CD4-positive, alpha-beta T cell treated with Interferon gamma for 1 hour (primary cell): ENCODE data around the gene IGLON5.
A peak's percentile ranks its signal among the peaks of the same experiment; 100 is the strongest.

Source experiments
- DNase-seq: peaks from one replicate; pipeline ENCODE4 v3.0.0-alpha.2; 2020

Gene IGLON5

DNA sequence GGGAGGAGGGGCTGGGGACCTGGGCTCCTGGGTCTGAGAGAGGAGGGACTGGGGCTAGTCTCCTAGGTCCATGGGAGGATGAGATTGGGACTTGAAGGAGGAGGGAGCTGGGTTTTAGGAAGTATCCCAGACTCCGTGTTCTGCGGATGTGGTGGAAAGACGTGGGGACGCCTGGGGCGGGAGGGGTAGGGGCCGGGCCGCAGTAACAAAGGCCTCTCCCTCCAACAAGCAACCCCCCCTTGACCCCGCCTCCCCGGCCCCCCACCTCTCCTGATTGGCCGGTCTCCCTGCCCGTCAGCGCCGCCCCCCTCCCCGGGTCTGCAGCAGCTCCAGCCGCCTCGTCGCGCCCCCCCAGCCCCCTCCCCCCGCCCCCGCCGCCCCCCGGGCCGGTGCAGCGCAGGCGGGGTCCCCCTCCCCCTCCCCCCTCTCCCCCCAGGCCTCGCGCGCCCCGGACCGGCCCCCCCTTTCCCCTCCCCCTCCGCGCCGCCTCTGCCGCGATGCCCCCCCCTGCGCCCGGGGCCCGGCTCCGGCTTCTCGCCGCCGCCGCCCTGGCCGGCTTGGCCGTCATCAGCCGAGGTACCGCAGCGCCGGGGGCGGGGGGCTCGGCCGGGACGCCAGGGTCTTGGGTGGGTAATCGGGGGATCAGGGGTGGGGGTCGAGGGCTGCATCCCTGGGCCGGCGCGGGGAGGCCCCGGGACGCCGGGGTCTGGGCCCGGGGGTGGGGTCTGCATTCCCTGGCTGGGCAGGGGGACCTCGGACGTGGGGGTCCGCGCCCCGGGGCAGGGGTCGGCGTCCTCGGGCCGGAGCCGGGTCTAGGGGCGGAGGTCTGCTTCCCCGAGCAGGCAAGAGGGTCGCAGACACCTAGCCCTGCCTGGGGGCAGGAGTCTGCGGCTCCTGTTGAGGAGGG is at the start of gene IGLON5:
IGLON5 (plus strand) TSS at position 294 of the 907 bp plus-strand sequence; CDS start at position 498, 204 bp downstream.
- DNase-seq = no peak

DNA sequence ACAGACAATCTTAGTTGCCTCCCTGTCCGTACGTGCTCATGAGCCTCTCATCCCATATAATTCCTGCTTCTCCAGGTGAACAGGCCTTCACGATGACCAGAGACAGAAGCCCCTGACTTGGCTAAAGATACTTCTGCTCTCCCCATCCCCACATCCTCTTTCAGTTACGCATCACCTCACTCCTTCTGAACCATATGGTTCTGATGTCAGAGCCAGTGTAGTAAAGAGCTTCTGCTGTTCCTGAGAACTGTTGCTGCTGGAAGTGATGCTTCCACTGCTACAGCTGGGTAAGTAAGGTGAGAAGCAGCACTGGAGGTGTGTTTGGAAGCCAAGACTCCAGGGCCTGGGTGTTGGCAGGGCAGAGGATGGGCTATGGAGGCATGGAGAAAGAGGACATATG is 47.6 kb upstream of the IGLON5 start:
- no peak for DNase-seq

DNA sequence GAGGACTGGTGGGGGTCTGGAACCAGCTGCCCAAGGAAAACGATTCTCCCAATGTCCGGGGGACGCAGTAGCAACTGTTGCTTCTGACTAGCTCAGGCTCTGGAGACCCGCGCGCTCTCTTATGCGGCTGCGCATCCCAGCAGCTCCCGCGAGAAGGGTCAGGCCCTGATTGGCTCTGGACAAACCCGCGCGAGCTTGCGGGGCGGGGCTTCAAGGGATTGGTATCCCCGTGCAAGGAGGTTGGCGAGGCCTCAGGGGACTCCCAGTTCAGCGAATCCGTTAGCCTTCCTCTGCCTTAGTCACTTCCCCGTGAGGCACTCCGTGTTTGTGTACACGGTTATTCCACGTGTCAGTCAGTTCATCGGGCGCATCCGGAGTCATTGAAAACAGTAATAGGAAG is 40.4 kb upstream of the IGLON5 start:
- DNase-seq = peak; percentile 21

DNA sequence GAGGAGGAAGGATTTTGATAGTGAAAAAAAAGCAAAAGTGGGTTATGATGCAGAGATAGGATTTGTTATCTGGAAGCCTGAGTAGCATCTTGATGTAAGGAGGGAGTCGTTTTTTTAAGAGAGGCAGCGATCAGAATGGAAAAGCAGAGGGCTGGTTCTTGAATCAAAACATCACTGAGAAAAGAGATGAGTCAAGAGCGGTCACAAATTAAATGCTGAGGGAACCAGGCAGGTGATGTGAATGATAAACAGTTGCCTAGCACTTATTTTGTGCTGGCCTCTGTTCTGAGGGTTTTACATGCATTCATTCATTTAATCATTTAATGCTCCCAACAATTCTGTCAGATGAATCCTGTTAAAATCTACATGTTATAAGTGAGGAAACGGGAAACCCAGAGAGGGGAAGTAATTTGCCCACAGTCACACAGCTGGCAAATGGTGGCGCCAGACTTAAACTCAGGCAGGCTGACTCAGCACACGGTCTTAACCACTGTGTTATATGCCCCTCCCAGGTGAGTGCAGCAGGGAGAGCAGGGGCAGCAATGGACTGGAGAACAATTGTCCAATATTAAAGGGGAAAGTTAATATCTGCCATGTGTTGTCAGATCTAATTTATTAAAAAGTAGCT is 39.1 kb upstream of the IGLON5 start:
- DNase-seq = peak; percentile 4

DNA sequence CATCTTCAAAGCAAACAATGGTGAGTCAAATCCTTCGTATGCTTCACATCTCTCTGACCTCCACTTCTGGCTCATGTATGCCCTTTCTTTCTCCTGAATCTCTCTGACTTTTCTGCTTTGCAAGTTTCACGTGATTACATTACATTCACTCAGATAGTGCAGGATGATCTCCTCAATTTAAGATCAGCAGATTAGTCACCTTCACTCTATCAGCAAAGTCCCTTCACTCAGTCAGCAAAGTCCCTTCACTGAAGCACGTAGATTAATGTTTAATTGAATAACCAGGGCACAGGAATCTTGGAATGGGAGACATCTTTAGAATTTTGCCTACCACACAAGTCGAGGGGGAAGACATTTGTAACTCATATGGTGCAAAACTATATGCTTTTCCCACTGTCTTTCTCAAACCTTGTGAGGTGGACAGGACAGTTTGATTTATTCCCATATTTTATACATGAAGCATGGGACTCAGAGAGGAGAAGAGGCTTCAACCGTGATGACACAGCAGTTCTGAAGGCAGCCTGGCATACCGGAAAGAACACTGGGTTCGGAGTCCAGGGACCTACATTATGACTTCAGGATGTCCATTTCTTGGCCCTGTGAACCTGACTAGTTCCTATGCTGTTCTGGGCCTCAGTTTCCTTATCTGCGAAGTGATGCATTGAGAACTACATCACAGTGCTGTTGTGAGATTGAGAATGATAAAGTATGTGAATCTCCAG is 37.2 kb upstream of the IGLON5 start:
- DNase-seq = no peak

DNA sequence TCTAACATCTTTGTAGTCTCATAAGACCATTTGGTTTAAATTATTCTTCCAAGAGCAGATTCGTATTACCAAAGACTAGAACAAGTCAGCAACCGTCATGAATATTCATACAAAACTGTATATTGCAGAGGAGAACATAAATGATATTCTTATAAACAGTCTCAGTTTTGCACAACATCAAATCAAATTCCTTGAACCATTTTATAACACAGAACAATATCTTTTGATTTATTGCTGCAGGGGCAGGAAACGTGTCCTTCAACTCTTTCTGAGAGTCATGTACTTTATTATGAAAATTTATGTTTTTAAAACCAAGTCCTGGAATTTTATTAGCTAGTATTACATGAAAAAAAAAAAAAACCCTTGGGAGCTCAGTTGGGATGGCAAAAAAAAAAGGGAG is 34.3 kb upstream of the IGLON5 start:
- no peak for DNase-seq

DNA sequence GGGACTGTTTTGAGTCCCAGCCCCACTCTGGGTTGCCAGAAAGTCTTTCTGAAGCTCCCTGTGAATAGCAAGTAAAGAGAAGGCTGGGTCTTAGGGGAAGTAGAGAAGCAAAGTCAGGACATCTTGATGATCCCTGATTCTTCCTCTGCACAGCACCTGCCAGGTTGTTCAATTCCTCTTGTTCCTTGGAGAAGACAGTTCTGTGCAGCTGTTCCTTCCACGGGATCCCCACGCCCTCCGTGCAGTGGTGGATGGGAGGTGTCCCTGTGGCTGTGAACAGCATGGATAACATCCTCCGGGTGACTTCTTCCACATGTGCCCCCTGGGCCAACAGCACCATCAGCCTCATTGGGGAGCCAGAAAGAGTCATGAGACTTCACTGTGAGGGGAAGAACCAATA is 29.1 kb upstream of the IGLON5 start:
- DNase-seq = no peak

DNA sequence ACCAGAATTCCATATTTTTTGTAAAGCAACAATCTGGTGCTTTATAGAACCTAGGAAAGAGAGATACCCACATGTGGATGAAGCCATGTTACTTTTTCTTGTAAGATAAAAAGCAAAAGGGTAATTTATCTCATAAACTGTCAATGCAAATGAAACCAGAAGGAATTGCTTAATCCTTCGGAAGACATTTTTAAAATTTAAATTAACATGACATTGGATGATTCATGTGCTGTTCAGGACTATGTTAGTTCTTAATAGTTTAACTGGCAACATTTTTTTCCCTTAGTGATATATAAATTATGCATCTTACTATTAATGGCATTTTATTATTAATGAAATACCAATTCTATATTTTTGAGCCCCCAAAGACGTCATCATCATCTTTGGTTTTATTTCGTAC is 25.8 kb upstream of the IGLON5 start:
- no peak for DNase-seq

DNA sequence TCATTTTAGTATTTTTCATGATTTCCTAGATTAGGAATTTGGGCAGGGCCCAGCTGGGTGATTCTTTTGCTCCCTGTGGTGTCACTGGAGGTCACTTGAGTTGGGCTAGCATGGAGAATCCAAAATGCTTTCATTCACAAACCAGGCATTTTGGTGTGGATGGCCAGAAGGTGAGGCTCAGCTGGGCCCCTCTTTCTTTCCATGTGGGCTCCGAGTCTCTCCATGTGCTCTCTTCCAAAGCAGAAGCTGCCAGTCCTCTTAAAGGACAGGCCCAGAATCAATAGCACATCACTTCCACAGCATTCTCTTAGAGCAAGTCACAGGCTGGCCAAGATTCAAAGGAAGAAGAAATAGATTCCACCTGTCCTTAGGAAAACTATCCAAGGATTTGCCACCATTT is 21.8 kb upstream of the IGLON5 start:
- no peak for DNase-seq

DNA sequence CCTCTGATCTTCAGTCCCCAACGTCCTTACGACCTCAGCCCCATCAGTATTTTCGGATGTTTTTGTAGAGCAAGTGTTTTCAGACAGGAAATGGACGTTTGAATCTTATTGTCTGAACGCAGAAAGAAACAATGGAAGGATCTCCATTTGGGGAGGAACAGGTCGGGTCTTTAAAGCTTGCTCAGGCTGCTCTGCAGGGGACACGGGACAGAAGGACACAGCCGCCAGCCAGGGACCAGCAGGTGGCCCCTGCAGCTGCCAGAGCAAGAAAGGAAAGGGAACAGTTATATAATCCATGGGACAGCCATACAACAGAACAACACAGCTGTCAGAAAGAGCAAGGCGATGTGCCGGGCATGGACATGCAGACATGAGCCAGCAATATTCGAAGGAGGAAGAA is 18.5 kb upstream of the IGLON5 start:
- no peak for DNase-seq

DNA sequence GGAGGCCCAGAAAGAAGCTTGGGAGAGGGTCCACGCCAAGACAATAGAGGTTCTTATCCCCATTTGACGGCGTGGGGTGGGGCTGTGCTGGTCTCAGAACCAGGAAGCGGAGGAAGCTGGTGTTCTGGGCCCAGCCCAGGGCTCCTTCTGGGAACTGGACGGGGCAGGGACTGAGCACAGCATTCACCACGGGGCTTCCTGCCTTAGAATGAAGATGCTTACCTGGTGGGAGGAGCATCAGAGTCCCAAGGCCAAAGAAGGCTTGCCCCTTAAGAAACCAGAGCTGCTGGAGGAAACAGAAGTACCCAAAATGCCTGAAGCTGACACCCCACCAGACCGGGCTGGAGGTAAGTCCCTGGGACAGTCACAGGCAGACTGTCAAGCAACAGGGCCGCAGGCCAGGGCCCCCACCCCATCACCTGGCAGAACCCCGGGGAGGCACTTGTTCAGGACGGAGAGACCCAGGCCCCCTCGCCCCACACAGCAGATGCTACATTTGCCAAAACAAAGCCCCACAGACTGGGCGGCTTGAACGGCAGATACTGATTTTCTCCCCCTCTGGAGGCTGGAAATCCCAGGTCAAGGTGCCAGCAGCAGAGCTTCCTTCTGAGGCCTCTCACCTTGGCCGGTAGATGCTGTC is 17.8 kb upstream of the IGLON5 start:
- no peak for DNase-seq

DNA sequence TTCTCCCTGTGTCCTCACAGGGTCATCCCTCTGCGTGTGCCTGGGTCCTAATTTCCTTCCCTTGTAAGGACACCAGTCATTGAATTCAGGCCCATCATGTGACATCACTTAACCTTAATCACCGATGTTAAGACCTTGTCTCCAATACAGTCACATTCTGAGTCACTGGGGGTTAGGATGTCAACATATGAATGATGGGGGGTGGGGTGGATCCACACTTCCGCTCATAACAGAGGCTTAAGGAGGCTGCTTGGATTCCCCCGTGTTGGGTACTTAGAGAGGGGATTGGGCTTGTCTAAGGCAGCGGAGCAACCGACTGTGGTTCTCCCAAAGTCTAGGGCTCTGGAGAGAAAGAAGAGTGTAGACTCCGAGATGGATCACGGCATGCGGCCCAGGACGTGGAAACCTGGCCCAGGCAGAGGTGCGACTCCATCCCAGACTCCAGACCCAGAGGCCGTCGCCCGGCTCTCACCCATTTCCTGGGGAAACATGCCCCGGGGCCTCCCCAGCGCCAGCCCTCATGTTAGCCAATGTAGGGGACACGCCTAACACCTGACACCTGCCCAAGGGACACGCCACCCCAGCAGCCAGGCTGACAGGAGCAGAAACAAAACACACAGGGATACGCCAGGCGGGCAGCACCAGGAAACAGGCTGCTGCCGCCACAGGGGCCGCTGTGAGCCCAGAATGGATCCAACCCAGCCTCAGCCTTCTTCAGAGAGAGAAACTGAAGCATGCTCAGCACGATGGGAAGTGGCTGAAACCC is 17.1 kb upstream of the IGLON5 start:
- DNase-seq = no peak

DNA sequence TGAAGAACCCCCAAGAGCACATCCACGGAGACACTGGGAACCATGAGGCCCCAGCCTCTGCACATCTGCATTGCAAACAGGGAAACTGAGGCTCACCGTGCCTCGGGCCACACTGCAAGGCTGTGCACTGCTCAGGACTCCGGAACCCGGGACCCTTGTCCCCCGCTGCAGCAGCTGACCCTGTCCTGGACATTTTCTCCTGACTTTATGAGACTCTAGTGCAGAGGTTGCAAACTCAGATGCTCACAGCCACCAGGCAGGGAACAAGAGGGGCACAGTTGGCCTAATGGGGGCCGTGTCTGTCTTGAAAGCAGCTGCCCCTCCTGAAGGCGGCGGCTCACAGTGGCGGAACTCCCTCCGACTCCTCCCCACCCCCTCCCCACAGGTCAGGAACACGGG is 16.5 kb upstream of the IGLON5 start:
- no peak for DNase-seq

DNA sequence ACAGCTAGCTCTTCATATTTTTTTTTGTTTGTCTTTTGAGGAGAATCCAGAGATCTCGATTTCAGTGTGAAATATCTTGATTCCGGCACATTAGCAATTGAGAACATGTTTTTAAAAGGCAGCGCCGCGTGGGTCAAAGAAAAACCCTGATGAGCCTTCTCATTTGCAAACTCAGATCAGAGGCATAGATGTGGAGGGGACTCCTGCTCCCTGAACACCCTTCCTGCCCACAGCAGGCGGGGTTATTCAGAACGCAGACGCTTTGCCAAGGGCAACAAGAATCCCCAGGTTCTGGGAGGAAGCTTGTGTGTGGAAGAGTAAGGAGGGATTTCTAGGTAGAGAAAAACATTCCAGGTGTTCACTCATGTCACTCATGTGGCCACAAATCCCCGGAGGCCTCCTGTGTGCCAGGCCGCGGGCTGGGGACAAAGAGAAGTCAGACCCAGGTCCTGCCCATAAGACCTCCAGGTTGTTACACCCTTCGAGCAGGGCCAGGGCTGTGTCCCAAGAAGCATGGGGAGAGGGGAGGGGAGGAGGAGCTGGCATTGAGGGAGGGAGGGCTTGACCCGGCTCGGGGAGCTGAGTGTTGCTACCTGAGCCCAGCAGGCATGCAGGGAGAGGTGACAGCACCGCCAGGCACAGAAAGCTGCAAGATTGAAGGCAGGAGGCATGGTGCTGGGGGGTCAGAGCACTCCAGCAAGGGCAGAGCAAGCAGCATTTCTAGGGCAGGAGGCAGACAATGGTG is 15.9 kb upstream of the IGLON5 start:
- no peak for DNase-seq

DNA sequence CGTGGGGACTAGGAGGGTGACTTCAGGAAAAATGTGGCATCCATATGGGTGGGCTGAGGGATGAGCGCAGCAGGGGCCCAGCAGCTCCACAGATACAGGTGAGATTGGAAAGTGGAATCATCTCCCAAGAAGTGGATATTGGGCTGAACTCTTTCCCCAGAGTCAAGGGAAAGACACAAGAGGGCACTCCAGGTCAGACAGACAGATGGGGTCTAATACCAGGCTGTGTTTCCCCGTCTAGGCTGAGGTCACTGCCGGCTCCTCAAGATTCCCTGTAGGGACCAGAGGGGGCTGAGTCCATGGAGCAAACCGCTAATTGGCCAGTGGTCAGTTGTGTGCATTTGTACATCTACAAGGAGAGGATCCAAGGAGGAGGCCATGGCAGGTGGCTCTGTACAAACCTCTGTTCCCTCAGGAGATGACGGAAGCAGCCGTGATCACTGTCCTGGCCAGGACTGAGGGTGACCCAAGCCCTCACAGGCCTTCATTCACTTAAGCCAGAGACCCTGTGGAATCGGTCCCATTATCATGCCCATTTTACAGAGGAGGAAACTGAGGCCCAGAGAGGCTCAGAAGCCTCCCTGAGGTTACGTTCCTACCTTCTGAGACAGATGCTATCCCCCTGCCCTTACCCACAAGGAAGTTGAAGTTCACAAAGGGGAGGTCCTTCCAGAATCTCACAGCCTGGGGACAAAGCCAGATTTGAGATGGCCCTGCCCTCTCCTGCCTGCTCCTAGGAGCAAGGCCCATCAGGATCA is 14.9 kb upstream of the IGLON5 start:
- no peak for DNase-seq

DNA sequence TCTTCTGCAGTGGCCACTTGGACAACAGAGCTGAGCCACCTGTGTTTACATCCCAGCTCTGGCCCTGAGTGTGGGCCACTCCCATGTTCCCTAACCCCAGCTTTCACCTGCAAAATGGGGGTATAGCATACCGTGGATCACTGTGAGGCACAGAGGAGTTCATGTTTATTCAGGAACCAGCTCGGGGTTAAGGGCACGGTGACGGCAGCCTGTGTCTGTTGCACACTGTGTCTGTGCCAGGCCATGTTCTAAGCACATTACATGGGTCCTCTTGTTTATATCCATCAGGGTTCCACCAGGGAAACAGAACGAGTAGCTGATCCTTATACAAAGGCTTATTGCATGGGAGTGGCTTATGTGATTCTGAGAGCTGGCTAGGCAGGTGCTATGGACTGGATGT is 14.0 kb upstream of the IGLON5 start:
- no peak for DNase-seq

DNA sequence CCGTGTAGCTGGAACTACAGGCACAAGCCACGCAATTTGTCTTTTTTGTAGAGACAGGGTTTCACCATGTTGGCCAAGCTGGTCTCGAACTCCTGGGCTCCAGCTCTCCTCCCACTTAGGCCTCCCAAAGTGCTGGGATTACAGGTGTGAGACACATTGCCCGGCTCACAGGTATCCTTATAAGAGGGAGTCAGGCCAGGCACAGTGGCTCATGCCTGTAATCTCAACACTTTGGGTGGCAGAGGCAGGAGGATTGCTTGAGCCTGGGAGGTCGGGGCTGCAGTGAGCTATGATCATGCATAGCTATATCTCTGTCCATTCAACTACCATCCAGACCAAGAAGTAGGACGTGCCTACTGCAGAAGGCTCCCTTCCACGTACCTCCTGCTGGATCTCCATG is 10.2 kb upstream of the IGLON5 start:
- no peak for DNase-seq

DNA sequence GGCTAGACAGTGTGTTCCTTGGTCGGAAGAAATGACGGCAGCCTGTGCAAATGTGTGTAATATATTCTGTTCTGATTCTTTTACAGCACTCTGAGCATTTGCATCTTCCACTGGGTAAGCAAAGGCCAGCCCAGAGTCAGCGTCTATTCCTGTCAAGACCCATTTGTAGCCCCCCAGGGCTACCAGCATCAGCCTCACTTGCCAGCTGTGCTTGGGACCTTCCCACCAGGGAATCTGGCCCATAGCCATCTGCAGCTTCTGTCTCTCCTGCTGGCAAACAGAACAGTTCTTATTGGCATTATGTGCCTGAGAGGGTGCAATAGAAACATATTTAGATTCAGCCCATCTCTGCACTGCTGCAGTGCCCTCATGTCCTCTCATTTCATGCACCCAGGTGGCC is 6.0 kb upstream of the IGLON5 start:
- DNase-seq = no peak

DNA sequence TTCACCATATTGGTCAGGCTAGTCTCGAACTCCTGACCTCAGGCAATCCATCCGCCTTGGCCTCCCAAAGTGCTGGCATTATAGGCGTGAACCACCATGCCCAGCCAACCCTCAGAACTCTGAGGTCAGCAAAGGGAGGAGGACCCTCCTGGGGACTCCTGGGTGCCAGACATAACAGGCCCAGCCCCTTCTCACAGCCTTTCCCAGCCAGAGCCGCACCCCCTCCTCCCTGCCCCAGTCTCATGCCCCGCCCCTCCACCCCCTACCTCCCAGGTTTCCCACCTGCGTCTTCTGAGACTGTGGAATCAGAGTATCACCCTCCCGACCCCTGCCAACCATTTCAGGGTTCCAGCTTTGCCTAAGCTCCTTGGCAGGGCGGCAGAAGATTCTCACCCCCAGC is 5.2 kb downstream of the IGLON5 start:
- DNase-seq = no peak

DNA sequence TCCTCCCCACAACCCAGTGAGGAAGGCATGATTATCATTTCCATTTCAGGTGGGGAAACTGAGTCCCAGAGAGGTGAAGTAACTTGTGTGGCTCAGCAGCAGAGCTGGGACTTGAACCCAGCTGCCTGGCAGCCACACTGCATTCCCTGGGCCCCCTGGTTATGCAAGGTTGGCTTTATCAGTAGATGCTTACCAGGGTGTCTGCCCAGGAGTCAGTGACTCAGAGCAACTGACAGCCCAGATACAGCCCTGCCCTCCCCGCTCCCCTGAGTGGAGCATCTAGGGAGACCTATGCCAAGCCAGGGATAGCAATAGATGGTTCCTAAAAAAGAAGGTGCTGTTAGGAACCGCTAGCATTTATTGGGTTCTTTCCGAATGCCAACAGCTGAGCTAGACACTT is 5.9 kb downstream of the IGLON5 start:
- no peak for DNase-seq

DNA sequence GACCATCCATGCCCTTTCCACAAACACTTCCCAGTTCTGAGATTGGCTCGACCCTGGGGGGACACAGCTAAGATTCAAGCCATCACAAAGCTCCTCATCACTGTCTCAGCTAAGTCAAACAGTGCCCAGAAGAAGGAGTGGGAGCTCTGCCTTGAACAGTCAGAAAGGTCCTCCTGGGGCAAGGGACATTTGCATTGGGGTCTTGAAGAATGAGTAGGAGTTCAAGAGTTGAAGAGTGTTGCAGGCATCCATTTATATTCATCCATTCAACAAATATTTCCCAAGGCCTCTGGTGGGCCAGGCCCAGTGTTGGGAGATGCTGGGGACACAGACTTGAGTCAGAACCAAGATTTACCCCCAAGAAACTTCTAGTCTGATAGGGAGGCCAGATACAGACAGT is 6.5 kb downstream of the IGLON5 start:
- no peak for DNase-seq
